Vagina (tissue), 2 donors: ENCODE measurements around the gene IFNGR1. TPM values are rescaled to one million over a fixed set of nuclear protein-coding genes. Genes with fewer than 3 reads are reported as not detected.

Source experiments
- DNase-seq, 2 donors: peaks; one replicate each; pipeline ENCODE4 v3.0.0-alpha.2; 2017; ENCODE audit errors: extremely low spot score in 2 of 2
- H3K27ac ChIP-seq: fragments of 200-600 bp; sonication (generic); one replicate; pipeline ENCODE4 v1.5.1; 2019
- H3K27me3 ChIP-seq: fragments of 200-600 bp; sonication (generic); one replicate; pipeline ENCODE4 v1.5.1; 2019
- H3K36me3 ChIP-seq, 2 donors: fragments of 200-600 bp; sonication (generic); one replicate each; pipeline ENCODE4 v1.5.1; 2017 to 2019
- H3K4me1 ChIP-seq: fragments of 200-600 bp; sonication (generic); one replicate; pipeline ENCODE4 v1.5.1; 2019
- H3K4me3 ChIP-seq, 2 donors: fragments of 200-600 bp; sonication (generic); 1 replicate in 1 of 2; 2 replicates in 1 of 2; pipeline ENCODE4 v1.5.1; 2016 to 2019
- H3K9me3 ChIP-seq: fragments of 200-600 bp; sonication (generic); one replicate; pipeline ENCODE4 v1.5.1; 2019
- POLR2A ChIP-seq, 2 donors: fragments of 450-650 bp; IDR thresholded peaks; one replicate each; pipeline ENCODE4 v1.6.1; 2017; ENCODE audit warnings: antibody characterized with exemption in 2 of 2, mild to moderate bottlenecking in 2 of 2, moderate library complexity in 2 of 2
- POLR2AphosphoS5 ChIP-seq, 2 donors: sonication (generic); formaldehyde crosslinking; IDR thresholded peaks; one replicate each; pipeline ENCODE4 v1.9.0; 2017; ENCODE audit warnings: antibody characterized with exemption in 2 of 2, mild to moderate bottlenecking in 2 of 2, low read depth in 1 of 2; ENCODE audit not compliant: insufficient read depth in 1 of 2
- intact Hi-C: fragments of 100-400 bp; cut with DNase I; formaldehyde crosslinking; loops from one replicate; pipeline ENCODE4 v1.15.1; 2023
- total RNA-seq: library from RNA; depleted of rRNA; stranded (reverse); fragments of >200 nt; gene quantifications from one replicate; pipeline ENCODE4 v1.2.3, GENCODE V29; 2016
- TF ChIP-seq, protein P1 (sequence below), 3 experiments: fragments of 450-650 bp in 2 of 3; fragments of 200-600 bp in 1 of 3; sonication (generic) in 1 of 3; IDR thresholded peaks; one replicate each; pipeline ENCODE4 v1.5.1; 2017 to 2019; ENCODE audit warnings: antibody characterized with exemption in 3 of 3, mild to moderate bottlenecking in 2 of 3, moderate library complexity in 2 of 3

IFNGR1 gene
- total RNA-seq, 1 donor from 2014 or later: 76.6 TPM

GRCh38 chr6:137191670-137192069 lies 27.5 kb downstream of the IFNGR1 start:
- Histone ChIP-seq H3K4me1 (peaks cover 8% of the 10 kb centered on the region), H3K9me3 (no peaks in the 10 kb centered on the region), H3K27ac (no peak overlapping the region), H3K4me3 (no peak overlapping the region), H3K27me3 (no peaks in the 10 kb centered on the region), H3K36me3 (no peaks in the 10 kb centered on the region)
- intact Hi-C loops: no loop called here
- no peak for TF ChIP-seq POLR2AphosphoS5 (IDR thresholded peaks at IDR 0.05; ENCODE audit: insufficient read depth in 1 of 2, low read depth in 1 of 2)
- TF ChIP-seq, protein P1, sequence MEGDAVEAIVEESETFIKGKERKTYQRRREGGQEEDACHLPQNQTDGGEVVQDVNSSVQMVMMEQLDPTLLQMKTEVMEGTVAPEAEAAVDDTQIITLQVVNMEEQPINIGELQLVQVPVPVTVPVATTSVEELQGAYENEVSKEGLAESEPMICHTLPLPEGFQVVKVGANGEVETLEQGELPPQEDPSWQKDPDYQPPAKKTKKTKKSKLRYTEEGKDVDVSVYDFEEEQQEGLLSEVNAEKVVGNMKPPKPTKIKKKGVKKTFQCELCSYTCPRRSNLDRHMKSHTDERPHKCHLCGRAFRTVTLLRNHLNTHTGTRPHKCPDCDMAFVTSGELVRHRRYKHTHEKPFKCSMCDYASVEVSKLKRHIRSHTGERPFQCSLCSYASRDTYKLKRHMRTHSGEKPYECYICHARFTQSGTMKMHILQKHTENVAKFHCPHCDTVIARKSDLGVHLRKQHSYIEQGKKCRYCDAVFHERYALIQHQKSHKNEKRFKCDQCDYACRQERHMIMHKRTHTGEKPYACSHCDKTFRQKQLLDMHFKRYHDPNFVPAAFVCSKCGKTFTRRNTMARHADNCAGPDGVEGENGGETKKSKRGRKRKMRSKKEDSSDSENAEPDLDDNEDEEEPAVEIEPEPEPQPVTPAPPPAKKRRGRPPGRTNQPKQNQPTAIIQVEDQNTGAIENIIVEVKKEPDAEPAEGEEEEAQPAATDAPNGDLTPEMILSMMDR (IDR thresholded peaks at IDR 0.05): no peak
- no peak for TF ChIP-seq POLR2A (IDR thresholded peaks at IDR 0.05)
- DNase-seq: no peak

DNA sequence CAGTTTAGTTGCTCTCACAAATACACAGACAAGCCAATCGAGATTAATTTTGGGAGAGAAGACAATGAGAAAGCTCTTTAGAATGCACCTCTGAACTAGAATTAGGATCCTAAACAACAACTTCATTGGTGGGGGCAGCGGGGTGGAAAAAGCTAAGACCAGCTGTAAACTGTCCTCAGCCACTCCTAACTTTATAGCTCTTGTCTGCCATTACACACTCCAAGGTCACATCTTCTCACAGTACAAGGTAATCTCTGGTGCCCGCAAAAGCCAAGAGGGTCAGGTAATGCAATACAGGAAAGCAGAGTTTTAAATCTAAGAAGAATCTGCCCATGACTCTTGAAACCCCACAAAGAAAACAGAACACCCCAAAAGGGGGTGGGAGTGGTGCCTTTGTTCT lies 27.9 kb downstream of the IFNGR1 start:
- no peak for DNase-seq
- no peak overlapping the region for H3K27ac ChIP-seq
- no peaks in the 10 kb centered on the region for H3K9me3 ChIP-seq
- no peaks in the 10 kb centered on the region for H3K27me3 ChIP-seq
- H3K36me3 ChIP-seq: no peaks in the 10 kb centered on the region
- H3K4me1 ChIP-seq: peaks cover 8% of the 10 kb centered on the region
- intact Hi-C loops: no loop called here
- no peak overlapping the region for H3K4me3 ChIP-seq
- TF ChIP-seq, protein P1 (IDR thresholded peaks at IDR 0.05): no peak
- TF ChIP-seq POLR2AphosphoS5 (IDR thresholded peaks at IDR 0.05; ENCODE audit: insufficient read depth in 1 of 2, low read depth in 1 of 2): no peak
- no peak for TF ChIP-seq POLR2A (IDR thresholded peaks at IDR 0.05)

GRCh38 chr6:137190583-137191094 lies 28.5 kb downstream of the IFNGR1 start:
- intact Hi-C loops: no loop called here
- TF ChIP-seq POLR2A (IDR thresholded peaks at IDR 0.05) (no peak), POLR2AphosphoS5 (IDR thresholded peaks at IDR 0.05; ENCODE audit: insufficient read depth in 1 of 2, low read depth in 1 of 2) (no peak)
- TF ChIP-seq, protein P1 (IDR thresholded peaks at IDR 0.05): no peak
- DNase-seq: no peak
- Histone ChIP-seq H3K4me3 (no peak overlapping the region), H3K9me3 (no peaks in the 10 kb centered on the region), H3K4me1 (peaks cover 8% of the 10 kb centered on the region), H3K27ac (no peak overlapping the region), H3K36me3 (no peaks in the 10 kb centered on the region), H3K27me3 (no peaks in the 10 kb centered on the region)

DNA sequence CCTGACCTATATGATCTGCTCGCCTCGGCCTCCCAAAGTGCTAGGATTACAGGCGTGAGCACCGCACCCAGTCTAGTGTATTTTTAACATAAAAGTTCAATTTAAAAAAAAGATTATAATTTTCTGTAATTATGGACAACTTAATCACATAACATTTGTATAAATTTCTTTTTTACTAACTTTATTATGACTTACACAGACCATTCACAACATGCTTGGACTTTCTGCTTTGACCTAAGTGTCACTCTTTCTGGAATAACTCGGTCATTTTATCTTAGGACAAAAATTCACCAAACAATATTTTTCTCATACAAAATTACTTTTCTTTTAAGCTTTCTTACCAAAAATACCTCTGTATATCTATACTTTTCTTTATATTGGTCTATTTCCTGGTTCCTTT lies 30.3 kb downstream of the IFNGR1 start:
- no peak overlapping the region for H3K27ac ChIP-seq
- no peaks in the 10 kb centered on the region for H3K36me3 ChIP-seq
- no peaks in the 10 kb centered on the region for H3K27me3 ChIP-seq
- H3K9me3 ChIP-seq: peaks cover 10% of the 10 kb centered on the region
- no peak for DNase-seq
- TF ChIP-seq POLR2A (IDR thresholded peaks at IDR 0.05): no peak
- TF ChIP-seq, protein P1 (IDR thresholded peaks at IDR 0.05): no peak
- TF ChIP-seq POLR2AphosphoS5 (IDR thresholded peaks at IDR 0.05; ENCODE audit: insufficient read depth in 1 of 2, low read depth in 1 of 2): no peak
- peaks cover 8% of the 10 kb centered on the region for H3K4me1 ChIP-seq
- intact Hi-C loops: no loop called here
- H3K4me3 ChIP-seq: no peak overlapping the region

DNA sequence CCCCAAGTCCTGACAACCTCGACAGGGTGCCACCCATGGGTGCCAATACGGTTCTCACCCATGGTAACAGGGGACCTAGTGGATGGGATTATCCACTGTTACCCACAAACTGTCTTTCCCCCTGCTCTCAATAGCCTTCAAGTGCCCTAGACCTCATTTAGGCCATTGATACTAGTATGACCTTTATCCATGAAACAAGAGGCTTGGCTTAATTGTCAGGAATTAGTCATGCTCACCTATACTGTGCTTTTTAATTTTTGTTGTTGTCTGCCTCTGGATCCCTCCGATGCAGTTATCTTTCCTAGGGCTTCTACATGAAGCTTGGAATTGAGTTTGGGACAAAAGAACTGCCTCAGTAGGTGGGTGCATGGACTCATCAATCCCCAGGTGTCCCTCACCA lies 33.9 kb downstream of the IFNGR1 start:
- Histone ChIP-seq H3K4me1 (no peaks in the 10 kb centered on the region), H3K9me3 (peaks cover 20% of the 10 kb centered on the region), H3K36me3 (no peaks in the 10 kb centered on the region), H3K27ac (no peak overlapping the region), H3K27me3 (no peaks in the 10 kb centered on the region), H3K4me3 (no peak overlapping the region)
- DNase-seq: no peak
- intact Hi-C loops: no loop called here
- no peak for TF ChIP-seq POLR2A (IDR thresholded peaks at IDR 0.05)
- TF ChIP-seq, protein P1 (IDR thresholded peaks at IDR 0.05): no peak
- TF ChIP-seq POLR2AphosphoS5 (IDR thresholded peaks at IDR 0.05; ENCODE audit: insufficient read depth in 1 of 2, low read depth in 1 of 2): no peak
